Gastrocnemius medialis (tissue), 4 donors: ENCODE results near the gene MYLIP. TPM values are rescaled to one million over a fixed set of nuclear protein-coding genes. Genes with fewer than 3 reads are reported as not detected.

Experiments
- ATAC-seq, 2 donors: fragments of 150-250 bp; one replicate each; pipeline ENCODE4 v1.9.1; 2016
- DNase-seq, 2 donors: peaks; one replicate each; pipeline ENCODE4 v3.0.0-alpha.2; 2019
- H3K27ac ChIP-seq, 4 donors: fragments of 200-600 bp; sonication (generic); 1 replicate in 1 of 4; 2 replicates in 3 of 4; pipeline ENCODE4 v1.5.1; 2016 to 2018; ENCODE audit warnings: mild to moderate bottlenecking in 2 of 4, moderate library complexity in 1 of 4
- H3K27me3 ChIP-seq, 3 donors: fragments of 200-600 bp; sonication (generic) in 2 of 3; 1 replicate in 1 of 3; 2 replicates in 2 of 3; pipeline versions ENCODE4 v1.5.1 to v1.6.0; 2016 to 2019; ENCODE audit warnings: mild to moderate bottlenecking in 1 of 3, moderate library complexity in 1 of 3
- H3K36me3 ChIP-seq, 2 donors: fragments of 200-600 bp; sonication (generic) in 1 of 2; one replicate each; pipeline ENCODE4 v1.5.1; 2017 to 2018
- H3K4me1 ChIP-seq, 2 donors: fragments of 200-600 bp; sonication (generic) in 1 of 2; one replicate each; pipeline ENCODE4 v1.5.1; 2016 to 2017; ENCODE audit warnings: mild to moderate bottlenecking in 2 of 2
- H3K4me3 ChIP-seq, 4 donors: fragments of 200-600 bp; sonication (generic) in 3 of 4; 1 replicate in 1 of 4; 2 replicates in 3 of 4; pipeline ENCODE4 v1.5.1; 2016 to 2019; ENCODE audit warnings: mild to moderate bottlenecking in 2 of 4
- H3K9me3 ChIP-seq, 3 donors: fragments of 200-600 bp; sonication (generic) in 2 of 3; 1 replicate in 1 of 3; 2 replicates in 2 of 3; pipeline ENCODE4 v1.5.1; 2016 to 2019
- CTCF ChIP-seq, 5 experiments: fragments of 450-650 bp in 3 of 5; fragments of 200-600 bp in 2 of 5; sonication (generic) in 2 of 5; IDR thresholded peaks in 4 of 5; conservative IDR thresholded peaks in 1 of 5; 1 replicate in 4 of 5; 2 replicates in 1 of 5; pipeline ENCODE4 v1.5.1; 2016 to 2019; ENCODE audit warnings: antibody characterized with exemption in 5 of 5, mild to moderate bottlenecking in 3 of 5, moderate library complexity in 3 of 5
- POLR2A ChIP-seq, 2 donors: fragments of 450-650 bp; IDR thresholded peaks; one replicate each; pipeline ENCODE4 v1.6.1; 2017; ENCODE audit warnings: antibody characterized with exemption in 2 of 2, mild to moderate bottlenecking in 2 of 2, moderate library complexity in 2 of 2
- in situ Hi-C, 4 donors: fragments of 200-750 bp; cut with MboI; loops; one replicate each; pipeline versions ENCODE4 v1.15.0 to v1.8.0; 2017; ENCODE audit warnings: low sequenced_read_pairs in 4 of 4
- intact Hi-C: fragments of 100-400 bp; cut with DNase I; formaldehyde crosslinking; loops from one replicate; pipeline ENCODE4 v1.15.1; 2023; ENCODE audit warnings: low total_unique reads
- total RNA-seq, 4 donors: library from RNA; depleted of rRNA; stranded (reverse); fragments of >200 nt; gene quantifications; one replicate each; pipeline versions ENCODE4 v1.1.0 to v1.2.3, GENCODE V29; 2016

The MYLIP gene
- total RNA-seq, 4 donors from 2014 or later = 8.9 to 28.6 (median 18.3) TPM

- ATAC-seq = no peak
- intact Hi-C loops = no loop called here
- in situ Hi-C loops = no loop called here
Observed at GRCh38 chr6:16158943-16159557, 30.2 kb downstream of the MYLIP start.

GRCh38 chr6:16160794-16161193 lies 31.9 kb downstream of the MYLIP start:
- H3K9me3 ChIP-seq = no peaks in the 10 kb centered on the region
- no peak overlapping the region for H3K27ac ChIP-seq
- no peaks in the 10 kb centered on the region for H3K27me3 ChIP-seq
- TF ChIP-seq POLR2A (IDR thresholded peaks at IDR 0.05) (no peak), CTCF (IDR thresholded peaks at IDR 0.05 in 4 of 5, conservative IDR thresholded peaks at IDR 0.05 in 1 of 5) (no peak)
- no peaks in the 10 kb centered on the region for H3K36me3 ChIP-seq
- peaks cover 4 to 6% of the 10 kb centered on the region in 2 donors for H3K4me1 ChIP-seq
- intact Hi-C loops = no loop called here
- DNase-seq (no peak), ATAC-seq (no peak)
- H3K4me3 ChIP-seq = no peak overlapping the region
- in situ Hi-C loops = no loop called here

More at GRCh38 chr6:16158943-16159557, 30.2 kb downstream of the MYLIP start:
- Histone ChIP-seq H3K36me3 (no peaks in the 10 kb centered on the region), H3K4me1 (peaks cover 14 to 16% of the 10 kb centered on the region in 2 donors), H3K4me3 (no peak overlapping the region), H3K27ac (no peak overlapping the region), H3K9me3 (no peaks in the 10 kb centered on the region), H3K27me3 (no peaks in the 10 kb centered on the region)
- TF ChIP-seq POLR2A (IDR thresholded peaks at IDR 0.05) (no peak), CTCF (IDR thresholded peaks at IDR 0.05 in 4 of 5, conservative IDR thresholded peaks at IDR 0.05 in 1 of 5) (no peak)
- no peak for DNase-seq

GRCh38 chr6:16162003-16162402 lies 33.1 kb downstream of the MYLIP start:
- in situ Hi-C loops (no loop called here), intact Hi-C loops (no loop called here)
- Histone ChIP-seq H3K4me3 (no peak overlapping the region), H3K9me3 (no peaks in the 10 kb centered on the region), H3K27me3 (no peaks in the 10 kb centered on the region), H3K4me1 (peaks cover 4 to 6% of the 10 kb centered on the region in 2 donors), H3K27ac (no peak overlapping the region), H3K36me3 (no peaks in the 10 kb centered on the region)
- TF ChIP-seq CTCF (IDR thresholded peaks at IDR 0.05 in 4 of 5, conservative IDR thresholded peaks at IDR 0.05 in 1 of 5) (no peak), POLR2A (IDR thresholded peaks at IDR 0.05) (no peak)
- DNase-seq (no peak), ATAC-seq (no peak)

GRCh38 chr6:16163066-16163465 lies 34.2 kb downstream of the MYLIP start:
- TF ChIP-seq POLR2A (IDR thresholded peaks at IDR 0.05) (no peak), CTCF (IDR thresholded peaks at IDR 0.05 in 4 of 5, conservative IDR thresholded peaks at IDR 0.05 in 1 of 5) (no peak)
- no peaks in the 10 kb centered on the region for H3K4me1 ChIP-seq
- no peak overlapping the region for H3K27ac ChIP-seq
- H3K4me3 ChIP-seq = no peak overlapping the region
- DNase-seq (no peak), ATAC-seq (no peak)
- no peaks in the 10 kb centered on the region for H3K9me3 ChIP-seq
- H3K36me3 ChIP-seq = no peaks in the 10 kb centered on the region
- intact Hi-C loops = no loop called here
- H3K27me3 ChIP-seq = no peaks in the 10 kb centered on the region
- in situ Hi-C loops = no loop called here
